Activated T-cell treated with anti-CD3 and anti-CD28 coated beads, Interleukin-2, amount 50 U/mL, for 1 hour (primary cell): ENCODE results near the gene CAPN14.

Experiments used
- DNase-seq: peaks from one replicate; pipeline ENCODE4 v3.0.0-alpha.2; 2020

CAPN14 gene

DNA sequence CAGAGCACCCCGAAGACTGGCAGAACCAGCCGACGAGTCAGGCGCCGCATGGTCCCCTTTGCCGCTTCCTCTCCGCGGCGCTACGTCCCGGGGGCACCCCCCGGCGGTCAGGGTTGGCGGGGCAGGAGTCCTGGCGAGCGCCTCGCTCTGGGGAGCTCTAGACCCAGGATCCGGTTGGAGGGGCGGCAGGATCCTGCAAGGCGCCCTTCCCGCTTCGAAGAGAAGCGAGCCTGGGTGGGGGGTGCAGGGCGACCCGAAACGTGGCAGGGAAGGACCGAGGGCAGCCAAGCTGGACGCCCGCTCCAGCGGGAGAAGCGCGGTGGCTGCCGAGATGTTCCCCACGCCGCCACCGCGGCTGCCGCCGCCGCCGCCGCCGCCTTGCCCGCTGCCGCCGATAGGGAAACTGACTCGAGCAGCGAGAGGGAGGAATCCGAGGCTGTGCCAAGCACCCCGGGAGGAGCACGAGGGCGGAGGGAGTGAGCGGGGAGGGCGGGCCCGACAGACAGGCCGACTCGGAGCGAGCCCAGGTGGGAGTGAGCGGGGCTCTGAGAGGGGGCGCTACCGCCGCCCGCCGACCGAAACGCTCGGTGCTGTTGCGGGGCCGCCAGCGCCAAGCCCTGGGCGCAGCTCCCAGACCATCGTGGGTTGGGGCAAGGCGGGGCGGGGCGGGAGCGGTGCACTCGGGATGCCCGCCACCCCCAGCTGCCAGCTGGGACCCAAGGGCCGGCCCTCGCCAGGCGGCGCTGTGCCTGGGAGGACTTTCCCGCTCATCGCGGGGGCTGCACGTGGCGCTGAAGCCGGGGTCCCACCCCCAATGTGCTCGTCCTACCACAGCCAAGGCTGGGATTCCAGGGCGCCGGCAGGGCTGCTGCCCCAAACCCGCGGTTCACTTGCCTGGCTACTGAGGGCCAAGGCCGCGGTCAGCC, 79.0 kb downstream of the CAPN14 start, which contains the start of gene GALNT14:
Gene GALNT14 (minus strand): TSS at position 404 of the 926 bp plus-strand sequence. CDS start 354 bp downstream, at position 50.
- DNase-seq: peak; percentile 27

DNA sequence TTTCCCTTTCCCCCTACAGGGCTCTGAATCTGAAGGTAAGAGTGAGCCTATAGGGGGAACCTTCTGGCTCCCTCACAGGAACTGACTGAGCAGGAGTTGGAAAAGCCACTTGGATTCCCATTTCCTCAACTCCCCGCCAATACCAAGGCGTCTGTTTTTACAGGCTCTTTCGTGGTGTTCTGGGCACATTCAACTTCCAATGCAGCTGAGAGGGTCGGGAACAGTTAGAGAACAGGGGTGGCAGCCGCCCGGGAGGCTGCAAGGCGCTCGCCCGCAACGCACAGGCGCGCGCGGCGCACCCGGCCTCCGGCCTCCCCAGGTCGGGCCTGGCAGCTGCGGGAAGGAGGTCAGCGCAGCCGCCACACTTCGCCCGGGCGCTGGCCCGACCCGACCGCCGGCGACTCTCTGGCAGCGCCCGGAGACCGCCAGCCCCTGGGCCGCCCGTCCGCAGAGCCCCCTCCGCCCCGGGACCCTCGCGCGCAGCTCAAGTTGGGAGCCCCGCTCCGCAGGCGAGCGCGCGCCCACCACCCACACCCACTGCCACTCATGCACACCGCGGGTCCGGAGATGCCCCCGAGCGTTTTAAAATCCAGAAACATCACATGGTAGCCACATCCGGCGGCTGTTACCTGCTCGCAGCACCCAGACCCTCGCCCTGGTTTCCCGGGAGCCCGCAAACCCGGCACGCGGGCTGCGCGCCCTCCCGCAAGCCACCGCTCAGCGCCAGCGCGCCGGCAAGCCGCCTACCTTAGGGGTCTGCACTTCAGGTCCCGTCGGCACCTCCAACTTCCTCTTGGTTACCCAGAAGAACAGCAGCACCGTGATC, 79.9 kb downstream of the CAPN14 start:
- DNase-seq: no peak

DNA sequence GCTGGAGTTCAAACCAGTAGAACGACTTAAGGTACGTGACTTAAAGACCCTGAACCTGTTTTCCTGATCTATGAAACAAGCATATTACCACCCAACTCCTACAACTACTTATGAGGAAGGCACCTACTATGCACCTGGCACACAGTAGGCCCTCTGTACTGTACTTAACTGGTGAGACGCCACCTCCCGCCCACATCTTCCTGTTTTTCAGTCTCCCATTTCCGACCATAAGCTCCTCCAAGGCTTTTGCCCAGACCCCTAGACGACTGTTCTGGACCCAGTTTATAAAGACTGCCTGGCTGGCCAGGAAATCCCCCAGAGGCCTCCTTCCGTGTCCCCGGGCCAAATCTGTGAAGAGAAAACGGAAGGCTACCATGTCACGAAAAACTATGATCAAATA, 80.6 kb downstream of the CAPN14 start:
- no peak for DNase-seq

DNA sequence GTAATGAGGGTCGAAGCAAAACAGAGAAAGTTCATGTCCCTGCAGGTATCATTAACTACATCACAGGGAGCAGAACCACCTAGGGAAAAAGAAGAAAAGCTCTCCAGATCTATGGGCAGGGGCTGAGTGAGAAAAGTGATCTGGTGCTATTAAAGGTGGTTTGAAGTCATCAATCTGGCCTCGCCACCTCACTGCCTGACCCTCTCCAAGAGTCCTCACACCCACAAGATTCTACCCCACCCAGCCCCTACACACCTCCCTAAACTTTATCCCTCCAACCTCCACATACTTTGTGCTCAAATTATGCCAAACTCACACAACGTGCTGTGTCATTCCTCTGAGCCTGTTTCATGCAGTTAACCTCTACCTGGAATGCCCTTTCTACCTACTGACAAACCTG, 81.3 kb downstream of the CAPN14 start:
- no peak for DNase-seq

DNA sequence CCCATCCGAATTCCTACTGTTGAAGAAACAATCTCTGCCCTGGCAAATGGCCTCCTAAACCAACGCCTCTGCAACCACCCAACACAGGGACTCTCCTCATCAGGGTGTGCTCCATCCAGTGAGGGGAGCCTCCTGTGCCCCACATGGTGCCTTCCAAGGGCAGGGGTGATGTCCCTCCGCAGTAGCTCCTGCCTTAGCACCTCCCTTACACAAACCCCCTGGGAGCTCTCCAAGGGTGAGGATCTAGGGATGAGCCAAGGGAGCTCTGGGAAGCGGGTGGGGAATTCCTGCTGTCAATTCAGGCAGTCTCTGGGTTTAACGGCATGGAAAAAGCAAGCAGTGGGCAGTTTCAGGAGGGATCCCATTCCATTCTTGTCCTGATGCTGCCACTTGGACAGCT, 82.8 kb downstream of the CAPN14 start:
- no peak for DNase-seq

DNA sequence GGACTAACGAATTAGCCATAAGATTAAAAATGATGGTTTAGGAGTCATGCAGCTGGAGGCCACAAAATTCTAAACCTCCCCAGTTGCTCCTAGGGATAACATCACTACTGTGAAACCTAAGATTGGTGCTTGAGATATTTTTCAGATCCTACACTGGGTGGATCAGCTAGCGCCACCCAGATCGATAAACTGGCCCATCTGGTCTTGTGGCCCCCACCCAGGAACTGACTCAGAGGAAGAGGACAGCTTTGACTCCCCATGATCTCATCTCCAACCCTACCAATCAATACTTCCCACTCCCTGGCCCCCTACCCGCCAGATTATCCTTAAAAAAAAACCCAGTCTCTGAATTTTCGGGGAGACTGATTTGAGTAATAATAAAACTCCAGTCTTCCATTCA, 84.5 kb downstream of the CAPN14 start:
- DNase-seq: no peak

DNA sequence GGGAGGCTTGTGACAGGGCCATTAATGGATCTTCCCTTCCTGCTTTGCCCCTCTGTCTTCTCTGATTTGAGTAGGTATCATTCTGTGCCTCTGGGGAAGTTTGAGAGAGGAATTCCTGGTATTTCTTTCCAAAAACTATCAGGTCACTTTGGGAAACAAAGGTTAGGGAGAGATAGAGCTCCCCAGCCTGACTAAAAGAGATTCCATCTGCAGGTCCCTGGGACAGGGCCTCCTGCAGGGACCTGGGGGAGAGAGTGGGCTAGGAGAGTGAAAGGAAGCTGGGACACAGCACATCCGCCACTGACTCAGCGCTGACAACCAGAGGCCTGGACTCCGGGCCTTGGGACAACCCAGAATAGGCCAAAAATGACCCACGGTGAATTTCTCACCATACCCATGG, 85.4 kb downstream of the CAPN14 start:
- DNase-seq: no peak

DNA sequence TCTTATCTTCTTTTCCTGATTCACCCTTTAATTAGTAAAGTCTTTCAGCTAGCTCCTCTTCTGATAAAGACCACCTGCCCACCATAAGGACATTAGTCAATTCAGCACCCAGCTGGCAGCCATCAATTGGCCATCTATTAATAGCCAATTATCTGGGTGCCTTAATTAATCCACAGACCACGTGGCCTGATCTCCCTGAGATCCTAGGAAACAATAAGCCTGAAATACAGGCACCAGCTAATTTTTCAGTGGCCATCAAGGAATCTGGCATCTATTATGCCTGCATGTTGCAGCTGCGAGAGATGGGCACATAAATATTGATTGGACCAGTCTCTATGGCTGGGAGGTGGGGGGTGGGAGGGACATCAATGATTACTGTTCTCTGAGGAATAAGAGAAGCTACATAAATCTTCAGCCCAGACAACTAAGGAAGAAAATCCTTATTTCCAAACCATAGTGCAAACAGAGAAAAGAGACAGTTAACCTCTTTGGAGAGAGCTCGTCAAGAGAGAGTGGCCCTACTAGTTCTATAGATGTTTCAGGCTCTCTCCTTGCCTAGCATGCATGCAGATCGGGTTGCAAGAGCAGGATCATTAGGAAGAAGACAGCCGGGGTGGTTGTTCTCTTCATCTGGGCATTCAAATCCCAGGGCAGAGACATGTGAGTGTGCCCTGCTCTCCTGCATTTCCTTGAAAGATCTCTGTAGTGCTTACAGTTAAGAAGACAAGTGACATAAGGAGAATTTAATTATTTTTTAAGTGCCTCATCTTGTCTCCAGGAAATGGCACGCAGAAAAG, 87.7 kb downstream of the CAPN14 start:
- no peak for DNase-seq

DNA sequence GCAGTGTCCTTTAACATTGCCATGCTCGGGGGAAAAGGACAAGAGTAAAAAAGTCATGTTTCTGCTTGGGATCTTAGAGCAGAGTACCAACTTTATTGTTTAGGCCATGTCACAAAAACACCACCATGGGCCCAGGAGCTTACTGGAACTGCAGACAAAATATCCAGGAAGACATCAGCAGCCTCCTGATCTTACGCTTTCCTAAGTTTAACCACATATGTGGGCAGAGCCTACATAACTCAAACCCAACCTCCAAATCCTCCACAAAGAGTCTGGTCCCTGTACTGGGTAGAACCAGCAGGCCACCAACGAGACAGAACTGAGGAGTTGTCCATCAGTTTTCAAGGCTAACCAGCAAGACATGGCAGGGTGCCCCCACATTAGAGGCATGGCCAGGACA, 89.4 kb downstream of the CAPN14 start:
- no peak for DNase-seq

DNA sequence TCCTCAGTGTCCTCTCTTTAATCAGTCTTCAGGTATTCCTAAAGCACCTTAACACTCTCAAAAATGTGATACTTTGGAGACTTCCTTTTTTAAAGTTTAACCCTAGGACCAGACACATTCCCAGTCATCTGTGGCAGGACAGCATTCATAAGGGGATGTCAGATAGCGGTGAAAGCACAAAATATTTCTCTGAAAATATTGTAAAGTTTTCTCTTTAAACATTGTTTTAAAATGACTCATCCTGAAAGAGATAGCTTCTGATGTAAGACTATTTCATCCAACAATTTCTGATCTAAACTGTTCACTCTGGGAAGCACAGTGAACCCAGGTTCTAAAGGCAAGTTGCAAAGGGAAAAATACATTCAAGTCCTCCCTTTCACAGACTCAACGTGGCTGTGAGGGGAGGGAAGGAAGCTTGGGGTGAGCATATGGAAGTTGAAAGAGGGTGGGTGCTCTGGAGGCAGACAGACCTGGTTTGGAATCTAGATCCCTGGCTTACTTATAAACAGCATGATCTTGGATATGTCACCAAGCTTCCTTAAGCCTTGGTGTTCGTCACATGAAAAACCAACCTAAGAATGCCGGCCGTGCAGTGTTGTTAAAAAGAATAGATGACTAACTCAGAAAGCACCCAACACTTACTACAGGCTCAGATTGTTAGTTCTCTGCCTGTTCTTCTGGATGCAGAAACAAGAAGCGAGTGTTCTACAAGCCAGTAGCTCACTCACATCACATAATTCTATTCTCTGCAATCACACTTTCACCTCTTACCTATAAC, 91.2 kb downstream of the CAPN14 start:
- DNase-seq: no peak

DNA sequence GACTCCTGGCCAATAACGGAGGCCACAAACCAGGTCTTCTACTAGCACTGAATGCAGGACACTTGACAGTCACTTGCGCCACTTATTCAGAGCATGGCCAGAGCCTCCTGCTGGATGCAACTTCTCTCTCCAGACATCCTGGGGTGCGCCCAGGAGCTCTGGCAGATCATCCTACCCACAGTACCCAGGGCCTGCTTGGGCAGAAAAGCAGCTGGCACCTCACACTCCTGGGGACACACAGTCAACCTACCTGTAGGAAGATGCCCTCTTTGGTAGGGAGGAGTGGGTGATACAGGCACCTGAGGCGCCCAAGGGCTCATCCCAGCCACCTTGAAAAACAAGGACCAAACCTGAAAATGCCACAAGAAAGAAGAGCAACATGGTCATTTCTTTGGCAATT, 92.4 kb downstream of the CAPN14 start:
- DNase-seq: no peak
